ENCODE results near the gene DPY19L3.

DPY19L3 gene

DNA sequence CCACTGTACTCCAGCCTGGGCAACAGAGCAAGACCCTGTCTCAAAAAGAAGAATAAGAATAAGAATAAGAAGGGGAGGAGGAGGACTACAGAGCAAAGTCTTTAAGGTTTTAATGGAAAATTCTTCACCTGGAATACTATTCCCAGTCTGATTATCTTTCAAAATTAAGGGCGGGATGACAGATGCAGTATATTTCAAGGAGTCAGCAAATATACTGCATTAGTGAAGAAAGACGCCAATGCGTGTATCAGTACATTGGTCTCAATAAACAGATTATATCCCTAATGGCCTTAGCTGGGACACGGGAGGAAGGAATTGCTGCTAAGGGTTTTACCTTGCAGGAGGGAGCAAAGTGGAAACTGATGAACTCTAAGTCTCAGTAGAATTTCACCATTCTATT is 121.3 kb downstream of the DPY19L3 start:
- no peak for DNase-seq (ENCODE audit: low spot score)

DNA sequence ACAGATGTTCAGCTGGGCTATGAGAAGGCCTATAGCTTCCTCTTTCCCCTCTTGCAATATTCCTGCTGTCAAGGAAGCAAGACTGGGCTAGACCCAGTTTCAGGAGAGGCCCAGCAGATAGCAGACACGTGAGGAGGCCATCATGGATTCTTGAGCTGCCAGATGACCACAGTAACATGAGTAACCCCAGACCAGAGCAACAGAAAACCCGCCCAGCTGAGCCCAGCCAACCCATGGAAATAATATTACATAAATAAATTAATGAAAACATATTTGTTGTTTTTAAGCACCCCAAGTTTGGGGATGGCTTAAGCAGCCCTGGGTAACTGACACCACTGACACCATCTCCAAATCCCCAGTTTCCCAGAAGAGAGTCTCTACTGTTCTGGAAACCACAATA is 125.2 kb downstream of the DPY19L3 start:
- DNase-seq (ENCODE audit: low spot score) = no peak

- no peak for DNase-seq (ENCODE audit: low spot score)
Observed at GRCh38 chr19:32532233-32532632, 126.7 kb downstream of the DPY19L3 start.
